Upper lobe of right lung (tissue), 1 donor: ENCODE data around the gene MAP1LC3B. TPM values are rescaled to one million over a fixed set of nuclear protein-coding genes. Genes with fewer than 3 reads are reported as not detected.

Experiments
- ATAC-seq: fragments of 200-7000 bp; cut with Tn5 transposase; one replicate; pipeline ENCODE4 v1.9.1; 2020; ENCODE audit warnings: mild to moderate bottlenecking, moderate library complexity
- DNase-seq: peaks from one replicate; pipeline ENCODE4 v3.0.0-alpha.2; 2020
- H3K27ac ChIP-seq: fragments of 200-600 bp; one replicate; pipeline ENCODE4 v1.8.0; 2022
- H3K27me3 ChIP-seq: fragments of 200-600 bp; one replicate; pipeline ENCODE4 v1.8.0; 2022; ENCODE audit warnings: mild to moderate bottlenecking
- H3K36me3 ChIP-seq: fragments of 200-600 bp; one replicate; pipeline ENCODE4 v1.8.0; 2022
- H3K4me1 ChIP-seq: fragments of 200-600 bp; one replicate; pipeline ENCODE4 v1.8.0; 2022
- H3K4me3 ChIP-seq: fragments of 200-600 bp; one replicate; pipeline ENCODE4 v1.8.0; 2022; ENCODE audit warnings: mild to moderate bottlenecking
- H3K9me3 ChIP-seq: fragments of 200-600 bp; one replicate; pipeline ENCODE4 v1.8.0; 2022
- intact Hi-C: fragments of 100-400 bp; cut with DNase I; formaldehyde crosslinking; loops from one replicate; pipeline ENCODE4 v1.11.0; 2022
- total RNA-seq: library from RNA; stranded (reverse); fragmentation: NEBNext Ultra II Directional; extraction: Animal tissue kit (Norgen Biotek cat#: 25700); gene quantifications from one replicate; pipeline ENCODE4 v1.2.1, GENCODE V29; 2021
- TF ChIP-seq, protein P1 (sequence below): fragments of 200-600 bp; IDR thresholded peaks from one replicate; pipeline ENCODE4 v1.8.0; 2022; ENCODE audit warnings: antibody characterized with exemption
- donor health status: DM: no; HTN: yes; CAD: no; lungs with severe emphysema.

Gene MAP1LC3B
- total RNA-seq, 1 donor from 2014 or later, result 70.4 TPM

DNA sequence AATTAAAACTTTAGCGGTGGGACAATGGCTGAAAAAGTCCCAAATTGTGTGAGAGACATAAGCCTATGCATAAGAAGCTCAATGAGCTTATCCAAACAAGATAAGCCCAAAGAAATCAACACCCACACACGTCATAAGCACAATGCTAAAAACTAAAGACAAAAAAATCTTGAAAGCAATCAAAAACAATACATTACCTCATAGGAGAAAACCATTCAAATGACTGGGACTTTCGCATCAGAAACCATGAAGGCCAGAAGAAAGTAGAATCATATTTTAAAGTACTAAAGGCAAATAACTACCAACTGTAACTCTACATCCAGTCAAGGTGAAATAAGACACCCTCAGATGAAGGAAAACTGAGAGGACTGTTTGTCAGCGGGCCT lies 50.4 kb downstream of the MAP1LC3B start:
- H3K4me1 ChIP-seq, result no peaks in the 10 kb centered on the region
- H3K36me3 ChIP-seq, result peaks cover 28% of the 10 kb centered on the region
- TF ChIP-seq, protein P1, sequence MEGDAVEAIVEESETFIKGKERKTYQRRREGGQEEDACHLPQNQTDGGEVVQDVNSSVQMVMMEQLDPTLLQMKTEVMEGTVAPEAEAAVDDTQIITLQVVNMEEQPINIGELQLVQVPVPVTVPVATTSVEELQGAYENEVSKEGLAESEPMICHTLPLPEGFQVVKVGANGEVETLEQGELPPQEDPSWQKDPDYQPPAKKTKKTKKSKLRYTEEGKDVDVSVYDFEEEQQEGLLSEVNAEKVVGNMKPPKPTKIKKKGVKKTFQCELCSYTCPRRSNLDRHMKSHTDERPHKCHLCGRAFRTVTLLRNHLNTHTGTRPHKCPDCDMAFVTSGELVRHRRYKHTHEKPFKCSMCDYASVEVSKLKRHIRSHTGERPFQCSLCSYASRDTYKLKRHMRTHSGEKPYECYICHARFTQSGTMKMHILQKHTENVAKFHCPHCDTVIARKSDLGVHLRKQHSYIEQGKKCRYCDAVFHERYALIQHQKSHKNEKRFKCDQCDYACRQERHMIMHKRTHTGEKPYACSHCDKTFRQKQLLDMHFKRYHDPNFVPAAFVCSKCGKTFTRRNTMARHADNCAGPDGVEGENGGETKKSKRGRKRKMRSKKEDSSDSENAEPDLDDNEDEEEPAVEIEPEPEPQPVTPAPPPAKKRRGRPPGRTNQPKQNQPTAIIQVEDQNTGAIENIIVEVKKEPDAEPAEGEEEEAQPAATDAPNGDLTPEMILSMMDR, result no peak
- H3K9me3 ChIP-seq, result no peaks in the 10 kb centered on the region
- no peak overlapping the region for H3K4me3 ChIP-seq
- H3K27me3 ChIP-seq, result no peaks in the 10 kb centered on the region
- H3K27ac ChIP-seq, result no peak overlapping the region
- DNase-seq (no peak), ATAC-seq (no peak)
- intact Hi-C loops, result no loop called here

GRCh38 chr16:87443016-87443415 lies 50.9 kb downstream of the MAP1LC3B start:
- H3K27me3 ChIP-seq, result no peaks in the 10 kb centered on the region
- H3K27ac ChIP-seq, result no peak overlapping the region
- H3K4me3 ChIP-seq, result no peak overlapping the region
- TF ChIP-seq, protein P1, result no peak
- DNase-seq (no peak), ATAC-seq (no peak)
- no peaks in the 10 kb centered on the region for H3K9me3 ChIP-seq
- H3K4me1 ChIP-seq, result no peaks in the 10 kb centered on the region
- intact Hi-C loops, result no loop called here
- H3K36me3 ChIP-seq, result peaks cover 32% of the 10 kb centered on the region

DNA sequence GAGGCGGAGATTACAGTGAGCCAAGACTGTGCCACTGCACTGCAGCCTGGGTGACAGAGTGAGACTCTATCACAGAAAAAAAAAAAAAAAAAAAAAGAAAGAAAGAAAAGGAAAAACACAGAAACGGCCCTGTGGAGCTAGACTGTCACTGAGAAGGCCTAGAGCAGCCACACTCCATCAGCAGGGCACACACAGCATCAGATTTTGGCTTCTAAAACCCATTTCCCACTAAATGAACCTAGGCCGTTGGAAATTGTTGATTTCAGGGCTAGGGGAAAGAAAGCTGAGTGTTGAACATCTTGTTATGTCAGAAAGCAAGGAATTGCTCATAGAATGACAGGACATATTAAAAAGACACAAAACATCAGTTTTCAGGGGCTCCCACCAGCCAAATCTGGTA lies 51.8 kb downstream of the MAP1LC3B start:
- Histone ChIP-seq H3K4me3 (no peak overlapping the region), H3K4me1 (no peaks in the 10 kb centered on the region), H3K36me3 (peaks cover 41% of the 10 kb centered on the region), H3K9me3 (no peaks in the 10 kb centered on the region), H3K27ac (no peak overlapping the region), H3K27me3 (no peaks in the 10 kb centered on the region)
- TF ChIP-seq, protein P1, result no peak
- no peak for DNase-seq
- ATAC-seq, result no peak
- intact Hi-C loops, result no loop called here

DNA sequence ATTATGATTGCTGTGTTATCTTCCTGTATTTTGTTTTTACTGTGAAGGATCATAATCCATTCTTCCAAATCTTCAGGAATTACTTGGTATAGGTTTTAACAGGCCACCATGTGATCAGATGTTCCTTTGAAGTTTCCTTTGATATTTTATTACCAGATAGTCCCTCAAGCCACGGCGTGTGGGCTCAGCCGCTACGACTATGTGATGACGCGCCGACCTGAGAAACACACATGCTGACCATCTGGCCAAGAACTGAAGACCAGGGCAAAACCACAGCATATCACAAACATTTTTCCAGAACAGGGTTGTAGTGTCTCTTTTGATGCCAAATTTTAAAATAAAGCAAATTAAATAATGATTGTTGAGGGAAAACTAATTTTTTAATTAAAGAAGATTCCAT lies 53.4 kb downstream of the MAP1LC3B start:
- H3K4me1 ChIP-seq, result no peaks in the 10 kb centered on the region
- H3K36me3 ChIP-seq, result peaks cover 41% of the 10 kb centered on the region
- intact Hi-C loops, result no loop called here
- H3K27me3 ChIP-seq, result no peaks in the 10 kb centered on the region
- H3K9me3 ChIP-seq, result no peaks in the 10 kb centered on the region
- ATAC-seq (no peak), DNase-seq (no peak)
- TF ChIP-seq, protein P1, result no peak
- no peak overlapping the region for H3K27ac ChIP-seq
- H3K4me3 ChIP-seq, result no peak overlapping the region

- no peak overlapping the region for H3K27ac ChIP-seq
Observed at GRCh38 chr16:87446479-87446878, 54.3 kb downstream of the MAP1LC3B start.

More at GRCh38 chr16:87446479-87446878, 54.3 kb downstream of the MAP1LC3B start:
- Histone ChIP-seq H3K27me3 (no peaks in the 10 kb centered on the region), H3K36me3 (peaks cover 44% of the 10 kb centered on the region), H3K4me1 (no peaks in the 10 kb centered on the region), H3K4me3 (no peak overlapping the region), H3K9me3 (no peaks in the 10 kb centered on the region)
- intact Hi-C loops, result no loop called here
- TF ChIP-seq, protein P1, result no peak
- DNase-seq (no peak), ATAC-seq (no peak)
